NCI-H345 treated with DMSO at 0.1 percent for 48 hours (cell line): ENCODE measurements around the gene TTLL8.
"Not testable (repeated sequence)": the region's sequence is repeated elsewhere in the genome, so short reads cannot be mapped to it uniquely, and the experiment has no call there.

Experiments
- DNase-seq: peaks from one replicate; lab custom pipeline; 2025; ENCODE audit not compliant: unreplicated experiment; lab: John Stamatoyannopoulos, UW

Gene TTLL8

DNA sequence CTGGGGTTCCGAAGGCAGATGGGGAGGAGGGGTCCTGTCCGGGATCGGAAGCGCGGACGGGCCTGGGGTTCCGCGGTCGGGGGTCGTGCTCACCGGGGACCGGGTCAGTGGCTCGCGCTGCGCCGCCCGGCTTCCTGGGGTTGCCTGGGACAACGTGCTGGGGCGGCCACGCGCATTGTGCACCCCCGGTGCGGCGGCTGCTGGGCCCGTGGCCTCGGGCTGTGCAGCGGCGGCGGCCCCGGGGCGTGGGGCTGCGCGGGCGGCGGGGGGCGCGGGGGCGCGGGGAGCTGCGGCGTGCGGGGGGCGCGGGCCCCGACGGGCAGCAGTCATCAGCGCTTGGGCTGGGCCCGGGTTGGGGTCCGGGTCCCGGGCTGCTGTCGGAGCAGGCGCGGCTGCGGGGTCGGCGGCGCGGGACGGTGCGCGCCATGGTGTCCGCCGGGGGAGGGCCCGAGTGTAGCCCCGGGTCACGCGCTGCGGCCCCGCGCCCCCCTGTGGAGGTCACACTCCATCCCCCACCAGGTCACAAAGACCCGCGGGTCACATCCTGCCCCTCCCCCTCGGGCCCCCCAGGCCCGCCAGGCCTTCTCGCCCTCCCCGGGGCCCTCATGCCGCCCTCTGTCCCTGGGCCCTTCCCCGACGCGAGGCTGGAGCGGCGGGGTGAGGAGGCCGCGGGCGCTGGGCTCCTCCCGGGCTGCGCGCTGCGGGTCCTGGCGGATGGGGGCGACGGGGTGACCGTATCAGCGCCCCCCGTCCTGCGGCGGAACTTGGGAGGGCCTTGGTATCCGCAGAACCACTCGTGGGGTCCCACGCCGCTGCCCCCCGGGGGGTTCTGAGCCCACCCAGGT lies at the start of gene TTLL8:
Gene TTLL8, minus strand, starts transcription at position 238 of the 845 bp plus-strand sequence.
- DNase-seq, result no peak

GRCh38 chr22:50107529-50107928 lies 49.4 kb upstream of the TTLL8 start:
- DNase-seq, result no peak

DNA sequence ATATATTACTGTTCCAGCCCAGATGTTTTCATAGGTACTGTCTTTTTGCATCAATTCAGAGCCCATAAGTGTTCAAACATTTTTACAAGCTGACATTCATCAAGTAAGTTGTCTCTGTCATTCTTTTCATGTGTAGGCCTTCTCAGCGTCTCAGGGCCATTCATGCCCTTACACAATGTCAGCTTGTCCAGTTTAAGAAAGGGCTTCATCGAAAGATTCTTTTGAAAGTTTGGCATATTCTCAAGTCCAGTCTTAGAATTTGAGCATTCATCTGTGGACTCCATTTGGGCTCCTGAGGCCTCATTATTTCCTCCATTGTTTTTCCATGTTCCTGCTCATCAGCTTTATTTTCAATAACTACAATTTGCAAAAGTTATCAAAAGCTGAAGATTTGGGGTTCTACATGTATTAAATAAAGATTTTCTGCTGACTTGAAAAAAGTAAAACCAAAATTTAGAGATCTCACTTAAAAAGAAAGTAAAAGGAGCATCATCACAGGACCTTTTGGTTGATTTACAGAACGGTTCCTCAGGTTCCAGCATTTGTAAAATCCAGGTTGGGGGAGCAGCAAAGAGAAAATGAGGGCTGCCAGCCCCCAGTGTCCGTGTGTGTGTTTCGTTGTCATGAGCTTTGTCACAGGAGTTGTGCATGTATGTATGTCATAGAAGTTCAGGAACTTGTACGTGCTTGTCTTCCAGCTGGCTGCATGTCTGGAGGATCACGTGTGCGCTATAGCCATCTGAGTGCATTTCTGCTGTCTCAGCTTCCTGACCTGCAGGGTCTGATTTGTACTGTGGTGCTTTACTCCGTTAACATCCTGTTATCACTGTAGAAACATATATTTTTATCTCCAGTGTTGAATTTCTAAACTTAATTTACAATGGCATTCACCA lies 47.4 kb upstream of the TTLL8 start:
- DNase-seq, result no peak

- DNase-seq, result no peak
These were observed 46.0 kb upstream of the TTLL8 start for GRCh38 chr22:50104141-50104544.

DNA sequence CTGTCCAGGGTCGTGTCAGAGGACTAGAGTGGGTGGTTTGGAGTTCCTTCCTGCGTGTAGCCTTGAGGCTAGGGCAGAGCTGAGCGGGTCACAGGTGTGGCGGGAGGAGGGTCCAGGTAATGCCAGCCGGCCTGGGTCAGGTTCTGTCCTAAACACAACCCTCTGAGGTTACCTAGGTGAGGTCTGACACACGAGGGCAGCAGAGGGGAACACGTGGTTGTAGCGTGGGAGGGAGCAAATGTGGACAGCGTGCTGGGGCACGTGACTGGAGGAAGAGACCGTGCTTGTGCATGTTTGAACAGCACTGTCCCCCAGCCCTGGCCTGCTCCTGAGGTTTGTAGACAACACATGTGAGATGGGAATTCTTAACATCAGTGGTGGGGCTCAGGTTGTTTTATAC lies 44.8 kb upstream of the TTLL8 start:
- DNase-seq, result no peak

- no peak for DNase-seq
These were observed 43.9 kb upstream of the TTLL8 start for GRCh38 chr22:50101870-50102565.

- no peak for DNase-seq
These were observed 40.0 kb upstream of the TTLL8 start for GRCh38 chr22:50098052-50098451.

- no peak for DNase-seq
These were observed 34.2 kb upstream of the TTLL8 start for GRCh38 chr22:50092342-50092741.

- DNase-seq, result no peak
These were observed 33.1 kb upstream of the TTLL8 start for GRCh38 chr22:50091092-50091768.

- DNase-seq, result no peak
These were observed 32.3 kb upstream of the TTLL8 start for GRCh38 chr22:50090412-50090714.

DNA sequence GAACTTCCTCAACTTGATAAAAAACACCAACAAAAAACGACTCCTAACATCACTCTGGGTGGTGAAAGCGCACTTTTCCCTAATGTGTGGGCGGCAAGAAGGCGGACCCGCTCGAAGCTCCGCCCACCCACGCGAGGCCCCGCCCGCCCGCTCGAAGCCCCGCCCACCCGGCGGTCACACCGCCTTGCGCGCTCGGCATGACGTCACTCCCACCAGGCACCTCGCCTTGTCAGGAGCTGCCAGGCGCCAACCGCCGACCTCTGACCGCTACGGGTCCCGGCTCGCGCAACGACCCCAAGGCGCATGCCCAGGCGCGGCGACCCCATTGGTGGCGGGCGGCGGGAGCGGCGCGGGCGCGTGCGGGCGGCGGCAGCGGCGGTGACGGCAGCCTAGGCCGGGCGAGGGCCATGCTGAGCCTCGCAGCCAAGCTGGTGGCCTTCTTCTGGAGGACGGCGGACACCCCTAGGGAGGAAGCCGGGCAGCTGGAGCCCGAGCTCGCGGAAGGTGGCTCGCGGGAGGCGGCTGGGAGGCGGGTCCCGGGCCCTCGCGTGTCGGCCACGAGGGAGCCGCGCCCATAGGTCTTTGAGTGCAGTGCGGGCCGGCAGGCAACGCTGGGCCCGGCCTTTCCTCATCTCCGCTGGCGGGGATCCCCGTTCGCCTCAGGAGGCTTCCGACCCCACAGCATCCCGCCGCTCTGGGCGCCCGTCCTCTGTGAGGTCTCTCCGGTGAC lies 31.7 kb upstream of the TTLL8 start, which contains the start of gene MOV10L1:
Gene MOV10L1, plus strand, starts transcription at position 325 of the 730 bp plus-strand sequence. Its CDS starts 83 bp downstream, at position 408.
- DNase-seq, result no peak

- no peak for DNase-seq
These were observed 31.1 kb upstream of the TTLL8 start for GRCh38 chr22:50089231-50089630.

GRCh38 chr22:50088096-50088495 lies 30.0 kb upstream of the TTLL8 start:
- no peak for DNase-seq

DNA sequence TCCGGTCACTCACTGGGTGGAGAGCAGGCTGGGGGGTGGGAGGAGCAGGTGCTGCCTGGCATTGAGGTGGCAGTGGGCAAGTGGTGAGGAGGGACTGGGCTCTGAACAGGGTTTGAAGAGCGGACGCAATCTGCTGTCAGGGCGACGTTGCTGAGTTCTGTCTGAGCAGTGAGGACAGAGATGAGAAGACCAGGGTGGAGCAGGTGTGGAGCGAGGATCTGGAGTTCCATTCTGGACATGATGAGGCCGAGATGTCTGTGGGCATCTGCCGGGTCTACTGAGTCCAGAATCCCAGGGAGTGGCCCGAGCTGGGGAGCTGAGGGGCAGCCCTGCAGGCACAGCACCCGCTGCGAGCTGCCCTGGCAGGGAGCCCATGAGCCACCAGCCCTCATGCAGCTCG lies 29.5 kb upstream of the TTLL8 start:
- DNase-seq, result no peak

GRCh38 chr22:50086975-50087374 lies 28.9 kb upstream of the TTLL8 start:
- not testable (repeated sequence) for DNase-seq

- DNase-seq, result no peak
These were observed 28.4 kb upstream of the TTLL8 start for GRCh38 chr22:50086526-50086925.

GRCh38 chr22:50085211-50085972 lies 27.3 kb upstream of the TTLL8 start, which contains the start of gene MLC1:
Gene MLC1, minus strand, starts transcription at chr22:50085426. Its CDS starts 524 bp downstream, at chr22:50084902.
- no peak for DNase-seq

- DNase-seq, result no peak
These were observed 26.5 kb upstream of the TTLL8 start for GRCh38 chr22:50084614-50085021.

- no peak for DNase-seq
These were observed 26.0 kb upstream of the TTLL8 start for GRCh38 chr22:50084080-50084477.
